Activated CD8-positive, alpha-beta memory T cell treated with anti-CD3 and anti-CD28 coated beads, Interleukin-2, amount 50 U/mL, for 1 hour (primary cell): ENCODE results near the gene JADE2.
A peak's percentile ranks its signal among the peaks of the same experiment; 100 is the strongest.
"Not testable (repeated sequence)": the region's sequence is repeated elsewhere in the genome, so short reads cannot be mapped to it uniquely, and the experiment has no call there.

Source experiments
- DNase-seq: peaks from one replicate; pipeline ENCODE4 v3.0.0-alpha.2; 2020; ENCODE audit errors: extremely low read depth

JADE2 gene

DNA sequence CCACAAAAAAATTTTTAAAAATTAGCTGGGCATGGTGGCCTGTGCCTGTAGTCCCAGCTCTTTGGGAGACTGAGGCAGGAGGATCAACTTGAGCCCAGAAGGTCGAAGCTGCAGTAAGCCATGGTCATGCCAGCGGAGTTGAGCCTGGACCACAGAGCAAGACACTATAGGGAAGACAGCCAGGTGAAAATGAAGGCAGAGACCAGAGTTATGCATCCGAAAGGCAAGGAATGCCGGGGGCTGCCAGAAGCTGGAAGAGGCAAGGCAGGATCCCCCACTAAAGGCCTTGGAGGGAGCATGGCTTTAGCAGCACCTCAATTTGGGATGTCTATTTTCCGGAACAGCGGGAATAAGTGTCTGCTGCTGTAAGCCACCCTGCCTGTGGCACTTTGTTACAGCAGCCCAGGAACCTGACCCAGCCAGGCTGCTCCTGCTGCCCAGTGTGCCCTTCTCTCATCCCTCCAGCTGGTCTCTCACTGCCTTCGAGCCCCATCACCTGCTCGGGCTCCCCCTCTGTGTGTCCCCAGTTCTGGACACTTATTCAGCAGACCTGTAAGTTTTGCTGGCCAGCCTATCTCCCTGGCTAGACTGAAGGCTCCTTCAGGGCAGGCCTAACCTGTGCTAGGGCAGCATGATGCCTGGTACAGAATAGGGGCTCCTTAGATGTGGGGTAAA is 16.8 kb upstream of the JADE2 start:
- no peak for DNase-seq

- no peak for DNase-seq
Measured at GRCh38 chr5:134509308-134510040, 16.0 kb upstream of the JADE2 start.

- DNase-seq: no peak
Measured at GRCh38 chr5:134510970-134511795, 14.3 kb upstream of the JADE2 start.

- no peak for DNase-seq
Measured at GRCh38 chr5:134511796-134512660, 13.4 kb upstream of the JADE2 start.

DNA sequence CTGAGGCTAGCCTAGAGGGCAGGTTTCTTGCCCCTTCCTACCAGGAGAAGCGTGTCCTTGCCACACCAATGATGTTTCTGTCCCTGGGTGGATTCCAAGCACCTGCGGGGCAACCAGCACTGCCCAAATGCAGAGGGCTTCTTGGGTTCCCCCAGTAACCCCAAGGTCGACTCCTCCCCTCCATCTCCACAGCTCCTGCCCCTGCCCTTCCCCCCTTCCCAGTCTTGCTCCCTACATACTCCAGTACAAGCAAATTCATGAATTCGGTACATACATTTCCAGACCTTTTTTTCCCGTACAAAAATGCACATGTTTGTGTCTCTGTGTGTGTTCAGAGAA is 12.8 kb upstream of the JADE2 start:
- DNase-seq: no peak

DNA sequence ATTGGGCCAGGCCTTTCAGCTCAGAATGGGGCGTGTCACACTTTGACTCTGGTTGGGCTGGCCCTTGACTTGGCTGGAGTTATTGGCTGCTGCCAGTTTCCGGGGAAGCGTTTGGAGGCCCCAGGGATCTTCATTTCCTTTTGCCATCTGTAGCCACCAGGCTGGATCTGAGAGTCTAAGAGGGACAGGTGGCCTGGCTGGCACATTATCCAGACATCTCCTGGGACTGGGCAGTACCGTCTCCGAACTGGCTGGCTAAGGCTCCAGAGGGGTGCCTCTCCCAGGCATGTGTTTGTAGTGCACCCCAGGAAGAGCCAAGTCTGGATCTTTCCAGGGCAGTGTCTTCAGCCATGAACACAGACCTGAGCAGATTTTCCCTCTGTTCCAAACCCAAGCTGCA is 9.7 kb upstream of the JADE2 start:
- DNase-seq: no peak

- not testable (repeated sequence) for DNase-seq
Measured at GRCh38 chr5:134516984-134517383, 8.5 kb upstream of the JADE2 start.

- no peak for DNase-seq
Measured at GRCh38 chr5:134517553-134517952, 7.9 kb upstream of the JADE2 start.

DNA sequence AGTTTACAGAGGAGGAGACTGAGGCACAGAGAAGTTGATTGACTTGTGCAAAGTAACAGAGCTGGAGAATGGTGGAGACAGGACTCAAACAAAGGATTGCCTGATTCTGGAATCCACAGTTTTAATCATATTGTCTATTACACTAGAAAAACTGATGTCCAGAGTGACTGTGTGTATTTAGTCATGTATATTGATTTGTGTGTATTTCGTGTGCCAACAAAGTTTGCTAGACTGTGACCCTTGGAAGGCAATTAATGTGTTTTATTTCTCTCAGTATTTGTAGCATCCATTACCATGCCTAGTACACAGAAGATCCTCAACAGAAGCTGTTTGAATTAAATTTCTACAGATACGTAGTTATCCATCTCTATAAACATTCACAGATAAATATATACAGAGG is 5.5 kb upstream of the JADE2 start:
- DNase-seq: no peak

DNA sequence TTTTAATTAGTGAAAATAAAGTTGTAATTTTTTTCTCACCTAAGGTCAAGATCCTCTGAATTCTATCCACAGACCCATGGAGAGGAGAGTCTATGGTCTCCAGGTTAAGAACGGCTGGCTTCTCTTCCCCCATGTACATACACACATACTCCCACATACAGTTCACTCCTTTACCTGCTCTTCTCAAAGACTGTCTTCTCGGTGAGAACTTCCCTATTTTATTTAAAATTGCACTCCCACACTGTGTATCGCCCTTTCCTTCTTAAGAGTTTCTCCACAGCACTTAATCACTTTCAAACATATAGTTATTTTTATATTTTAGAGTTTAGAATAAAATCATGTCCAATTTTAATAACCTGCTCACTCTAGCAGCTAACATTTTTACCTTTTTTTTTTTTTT is 3.6 kb upstream of the JADE2 start:
- DNase-seq: no peak

- no peak for DNase-seq
Measured at GRCh38 chr5:134523543-134524271, 1.8 kb upstream of the JADE2 start.

DNA sequence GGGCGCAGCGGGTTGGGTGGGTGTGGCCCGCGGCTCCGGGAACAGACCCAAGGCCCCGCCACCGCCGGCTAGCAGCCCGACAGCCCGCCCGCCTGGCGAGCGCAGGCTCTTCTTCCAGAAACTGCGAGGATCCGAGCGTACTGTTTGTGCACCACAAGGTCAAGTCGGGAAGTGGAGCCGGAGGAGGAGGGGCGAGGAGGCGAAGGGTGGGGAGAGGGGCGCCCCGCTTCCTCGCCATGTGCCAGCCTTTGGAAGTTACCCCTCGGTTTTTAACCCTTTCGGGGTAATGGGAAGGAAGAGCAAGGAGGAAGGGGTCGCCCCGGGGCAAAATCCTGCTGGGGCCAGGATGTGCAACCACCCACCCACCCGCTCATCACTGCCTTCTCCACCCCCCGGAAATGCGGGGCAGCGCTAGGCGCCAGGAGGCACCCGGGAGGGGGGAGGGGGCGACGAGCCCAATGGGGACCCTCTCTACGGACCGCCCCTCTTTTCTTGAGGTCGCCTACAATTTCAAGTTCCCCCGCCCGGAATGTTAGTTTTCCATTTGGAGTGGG is 1.1 kb upstream of the JADE2 start:
- peak; percentile 32 for DNase-seq

DNA sequence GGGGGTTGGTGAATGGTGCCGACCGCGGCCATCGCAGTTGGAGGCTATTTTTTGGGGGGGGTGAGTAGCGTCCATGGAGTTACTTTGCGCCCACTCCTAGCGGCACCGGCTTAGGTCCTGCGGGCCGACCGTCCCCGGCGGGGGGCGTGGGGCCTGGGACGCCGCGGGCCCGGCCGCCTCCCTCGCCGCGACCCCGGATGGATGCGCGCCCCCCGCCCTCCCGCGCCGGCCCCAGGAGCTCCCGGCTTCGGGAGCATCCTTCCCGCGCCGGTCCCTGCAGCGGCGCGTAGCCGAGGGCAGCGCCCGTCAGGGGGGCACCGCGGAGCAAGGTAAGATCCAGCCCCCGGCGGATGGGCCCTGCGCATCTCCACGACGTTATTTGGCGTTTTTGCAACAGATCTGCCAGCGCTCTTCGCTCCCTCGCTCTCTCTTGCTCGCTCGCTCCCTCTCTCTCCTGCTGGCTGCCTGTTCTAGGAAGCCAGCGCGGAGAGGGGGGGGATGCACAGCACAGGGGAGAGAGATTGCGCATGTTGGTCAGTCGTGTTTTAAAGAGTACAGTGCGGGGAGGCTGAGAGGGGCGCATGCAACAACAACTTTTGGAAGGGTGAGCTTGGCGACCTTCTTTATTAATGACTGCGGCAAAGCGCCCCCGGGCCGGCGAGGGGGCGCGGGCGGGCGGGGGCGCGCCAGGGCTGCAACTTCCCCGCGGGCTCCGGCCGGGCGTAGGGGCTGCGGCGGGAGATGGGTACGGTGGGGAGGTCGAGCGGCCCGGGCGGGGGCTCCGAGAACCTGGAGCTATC is 413 bp downstream of the JADE2 start:
- peak; percentile 19 for DNase-seq

DNA sequence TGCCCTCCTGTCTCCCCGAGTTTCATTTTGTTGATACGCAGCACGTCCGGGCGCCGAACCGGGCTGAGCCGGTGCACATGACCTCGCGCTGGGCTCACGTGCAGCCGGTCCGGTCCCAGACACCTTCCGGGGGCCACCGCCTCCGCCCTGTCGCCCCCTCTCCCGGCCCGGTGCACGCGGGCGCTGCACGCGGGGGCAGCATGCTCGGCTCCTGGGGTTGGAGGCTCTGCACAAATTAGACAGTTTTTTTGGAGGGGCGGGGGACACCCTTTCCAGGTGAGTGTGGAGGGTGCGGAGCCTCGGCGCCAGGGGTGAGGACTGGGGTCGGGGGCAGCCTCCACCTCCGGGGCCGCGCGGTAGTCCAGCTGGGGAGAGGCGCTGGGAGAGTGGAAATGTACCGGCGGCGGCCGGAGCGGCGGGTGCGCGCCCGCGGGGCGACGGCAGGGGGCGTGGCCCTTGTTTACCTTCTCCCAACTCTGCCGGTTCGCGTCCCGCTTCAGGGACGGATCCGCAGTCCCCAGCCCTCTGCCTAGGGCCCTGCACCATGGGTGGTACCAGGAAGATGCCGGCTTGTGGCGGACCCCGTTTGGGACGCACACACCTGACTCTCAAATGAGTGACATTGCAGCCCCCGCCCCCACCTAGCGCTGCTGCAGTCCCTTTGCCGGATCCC is 1.1 kb downstream of the JADE2 start:
- no peak for DNase-seq

DNA sequence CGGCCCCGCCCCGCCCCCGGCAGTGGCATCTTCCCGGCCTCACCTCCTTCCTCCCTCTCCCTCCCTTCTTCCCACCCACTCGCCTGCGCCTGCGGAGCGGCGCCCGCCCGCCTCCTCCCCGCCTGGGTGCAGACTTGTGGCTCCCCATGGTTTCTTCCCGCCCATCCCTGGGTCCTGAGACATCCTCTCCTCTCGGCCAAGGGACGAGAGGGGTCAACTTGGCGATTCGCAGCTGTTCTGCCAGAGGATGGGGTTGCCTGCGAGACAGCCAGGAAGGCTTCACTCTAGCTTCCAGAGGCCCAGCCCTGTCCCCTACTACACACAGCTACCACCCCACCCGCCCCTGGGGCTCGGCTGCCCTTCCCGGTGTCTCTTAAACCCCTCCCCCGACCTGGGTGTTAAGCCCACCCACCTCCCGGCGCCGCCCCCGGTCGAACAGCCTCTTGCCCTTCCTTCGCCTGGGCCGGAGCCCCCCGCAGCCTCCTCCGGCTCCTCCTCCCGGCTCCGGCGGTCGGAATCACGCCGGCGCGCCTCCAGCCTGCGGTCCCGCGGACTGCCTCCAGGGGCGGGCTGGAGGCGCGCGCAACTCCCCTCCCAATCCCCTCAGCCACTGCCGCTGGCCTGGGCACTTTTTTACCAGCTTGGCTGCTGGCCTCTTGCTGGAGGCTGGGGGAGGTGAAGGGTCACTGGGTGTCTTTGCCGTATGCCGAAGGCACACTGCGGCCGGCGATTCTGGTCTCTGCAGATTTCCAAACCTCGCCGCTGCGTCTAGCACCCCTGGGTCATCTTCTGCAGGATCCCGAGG is 1.9 kb downstream of the JADE2 start:
- DNase-seq: peak; percentile 37

- no peak for DNase-seq
Measured at GRCh38 chr5:134527961-134528424, 2.5 kb downstream of the JADE2 start.

- no peak for DNase-seq
Measured at GRCh38 chr5:134528556-134528955, 3.1 kb downstream of the JADE2 start.

- no peak for DNase-seq
Measured at GRCh38 chr5:134529460-134529859, 4.0 kb downstream of the JADE2 start.
